Measurements from ENCODE around the gene NDUFS5. TPM values are rescaled to one million over a fixed set of nuclear protein-coding genes. Genes with fewer than 3 reads are reported as not detected.

Gene NDUFS5
- total RNA-seq, 1 experiment from 2014 or later, result 316 TPM

DNA sequence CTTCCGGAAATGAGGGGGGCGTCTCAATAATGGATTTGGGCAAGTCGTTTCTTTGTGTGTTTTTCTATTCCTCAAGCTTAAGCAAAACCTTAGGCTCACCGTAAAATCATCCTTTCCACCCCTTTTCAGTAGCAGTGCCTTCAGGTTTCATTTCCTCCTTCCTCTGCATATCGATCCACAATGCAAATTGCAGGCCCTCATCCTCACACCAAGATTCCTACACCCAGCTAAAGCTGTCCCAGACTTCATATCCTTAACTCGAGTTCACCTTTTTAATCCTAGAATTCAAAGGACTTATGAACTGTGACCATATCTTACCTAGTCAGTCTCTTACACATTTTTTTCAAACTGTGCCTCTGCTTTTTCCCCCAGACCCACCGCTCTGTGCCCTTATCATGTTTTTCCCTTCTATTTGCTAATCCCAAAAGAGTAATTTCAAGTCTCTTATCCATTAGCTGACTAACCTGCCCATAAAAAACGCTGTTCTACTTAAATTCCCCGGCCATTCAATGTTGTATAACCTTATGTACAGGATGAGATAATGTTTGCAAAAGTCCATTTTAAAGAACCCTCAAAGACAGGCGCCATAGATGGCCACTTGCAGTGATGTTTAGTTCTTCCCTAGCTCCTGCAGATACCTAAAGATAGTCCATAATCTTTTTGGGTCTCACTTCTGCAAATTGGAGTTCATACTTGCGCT lies 33.6 kb upstream of the NDUFS5 start:
- in situ Hi-C loops (cut with HindIII; ENCODE audit: low pct_unique_long_range_greater_than_20kb, low sequenced_read_pairs), result no loop called here
- H3K4me1 ChIP-seq (ENCODE audit: control insufficient read depth, insufficient read depth, low read length), result peaks cover 19% of the 10 kb centered on the region
- H3K4me3 ChIP-seq (ENCODE audit: low read depth in 2 of 2, low read length in 2 of 2), result peak overlapping the region; percentile 74 to 86
- peaks cover 7% of the 10 kb centered on the region for H3K36me3 ChIP-seq (ENCODE audit: control insufficient read depth, insufficient read depth, low read length)
- no peaks in the 10 kb centered on the region for H3K27me3 ChIP-seq (ENCODE audit: control insufficient read depth, insufficient read depth, low read length)
- no peak for ATAC-seq
- H3K27ac ChIP-seq (ENCODE audit: low read length), result peak overlapping the region; percentile 83
- no peak for TF ChIP-seq SIN3A (IDR thresholded peaks at IDR 0.05; ENCODE audit: borderline replicate concordance, insufficient read depth, low read depth, low read length)
- no peak for TF ChIP-seq POLR2AphosphoS5 (IDR thresholded peaks at IDR 0.05; ENCODE audit: low read depth, low read length)
- TF ChIP-seq, protein P1, sequence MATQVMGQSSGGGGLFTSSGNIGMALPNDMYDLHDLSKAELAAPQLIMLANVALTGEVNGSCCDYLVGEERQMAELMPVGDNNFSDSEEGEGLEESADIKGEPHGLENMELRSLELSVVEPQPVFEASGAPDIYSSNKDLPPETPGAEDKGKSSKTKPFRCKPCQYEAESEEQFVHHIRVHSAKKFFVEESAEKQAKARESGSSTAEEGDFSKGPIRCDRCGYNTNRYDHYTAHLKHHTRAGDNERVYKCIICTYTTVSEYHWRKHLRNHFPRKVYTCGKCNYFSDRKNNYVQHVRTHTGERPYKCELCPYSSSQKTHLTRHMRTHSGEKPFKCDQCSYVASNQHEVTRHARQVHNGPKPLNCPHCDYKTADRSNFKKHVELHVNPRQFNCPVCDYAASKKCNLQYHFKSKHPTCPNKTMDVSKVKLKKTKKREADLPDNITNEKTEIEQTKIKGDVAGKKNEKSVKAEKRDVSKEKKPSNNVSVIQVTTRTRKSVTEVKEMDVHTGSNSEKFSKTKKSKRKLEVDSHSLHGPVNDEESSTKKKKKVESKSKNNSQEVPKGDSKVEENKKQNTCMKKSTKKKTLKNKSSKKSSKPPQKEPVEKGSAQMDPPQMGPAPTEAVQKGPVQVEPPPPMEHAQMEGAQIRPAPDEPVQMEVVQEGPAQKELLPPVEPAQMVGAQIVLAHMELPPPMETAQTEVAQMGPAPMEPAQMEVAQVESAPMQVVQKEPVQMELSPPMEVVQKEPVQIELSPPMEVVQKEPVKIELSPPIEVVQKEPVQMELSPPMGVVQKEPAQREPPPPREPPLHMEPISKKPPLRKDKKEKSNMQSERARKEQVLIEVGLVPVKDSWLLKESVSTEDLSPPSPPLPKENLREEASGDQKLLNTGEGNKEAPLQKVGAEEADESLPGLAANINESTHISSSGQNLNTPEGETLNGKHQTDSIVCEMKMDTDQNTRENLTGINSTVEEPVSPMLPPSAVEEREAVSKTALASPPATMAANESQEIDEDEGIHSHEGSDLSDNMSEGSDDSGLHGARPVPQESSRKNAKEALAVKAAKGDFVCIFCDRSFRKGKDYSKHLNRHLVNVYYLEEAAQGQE (IDR thresholded peaks at IDR 0.05; ENCODE audit: insufficient read depth in 1 of 2, low read depth in 2 of 2, low read length in 1 of 2), result no peak
- TF ChIP-seq, protein P2, sequence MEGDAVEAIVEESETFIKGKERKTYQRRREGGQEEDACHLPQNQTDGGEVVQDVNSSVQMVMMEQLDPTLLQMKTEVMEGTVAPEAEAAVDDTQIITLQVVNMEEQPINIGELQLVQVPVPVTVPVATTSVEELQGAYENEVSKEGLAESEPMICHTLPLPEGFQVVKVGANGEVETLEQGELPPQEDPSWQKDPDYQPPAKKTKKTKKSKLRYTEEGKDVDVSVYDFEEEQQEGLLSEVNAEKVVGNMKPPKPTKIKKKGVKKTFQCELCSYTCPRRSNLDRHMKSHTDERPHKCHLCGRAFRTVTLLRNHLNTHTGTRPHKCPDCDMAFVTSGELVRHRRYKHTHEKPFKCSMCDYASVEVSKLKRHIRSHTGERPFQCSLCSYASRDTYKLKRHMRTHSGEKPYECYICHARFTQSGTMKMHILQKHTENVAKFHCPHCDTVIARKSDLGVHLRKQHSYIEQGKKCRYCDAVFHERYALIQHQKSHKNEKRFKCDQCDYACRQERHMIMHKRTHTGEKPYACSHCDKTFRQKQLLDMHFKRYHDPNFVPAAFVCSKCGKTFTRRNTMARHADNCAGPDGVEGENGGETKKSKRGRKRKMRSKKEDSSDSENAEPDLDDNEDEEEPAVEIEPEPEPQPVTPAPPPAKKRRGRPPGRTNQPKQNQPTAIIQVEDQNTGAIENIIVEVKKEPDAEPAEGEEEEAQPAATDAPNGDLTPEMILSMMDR (IDR thresholded peaks at IDR 0.05), result no peak
- TF ChIP-seq TCF7L2 (IDR thresholded peaks at IDR 0.05; ENCODE audit: low read depth, low read length), result no peak
- H3K9me3 ChIP-seq (ENCODE audit: control insufficient read depth, insufficient read depth, low read depth, low read length), result no peaks in the 10 kb centered on the region
- ChIA-PET CTCF (no interaction called here), POLR2A (interaction anchor here (0.6 kb wide), 1 partner anchor 10 kb away, joined by 4 read pairs; no protein-coding TSS in a partner anchor)
- intact Hi-C loops (cut with micrococcal nuclease; ENCODE audit: unreplicated experiment), result no loop called here
- BruUV-seq (replicated peaks), result TSS peak; percentile 83
- no peak for DNase-seq (ENCODE audit: low read depth, low spot score)

DNA sequence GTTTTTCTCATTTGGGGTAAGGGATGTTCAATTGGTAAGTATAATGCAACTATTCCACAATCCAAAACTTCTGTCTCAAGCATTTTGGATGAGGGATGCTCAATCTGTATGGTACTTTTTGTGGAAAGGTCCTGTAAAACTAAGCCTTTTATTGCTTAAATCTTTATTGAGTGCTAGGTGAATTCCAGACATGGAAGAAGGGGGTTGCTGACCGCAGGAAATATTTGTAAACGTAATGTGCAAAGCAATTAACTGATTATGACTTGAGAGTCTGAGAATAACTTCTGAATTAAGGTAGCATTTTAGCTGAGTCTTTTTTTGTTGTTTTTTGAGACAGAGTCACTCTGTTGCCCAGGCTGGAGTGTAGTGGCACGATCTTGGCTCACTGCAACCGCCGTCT lies 32.0 kb upstream of the NDUFS5 start:
- ChIA-PET CTCF (no interaction called here), POLR2A (no interaction called here)
- no TSS peak for BruUV-seq (replicated peaks)
- in situ Hi-C loops (cut with HindIII; ENCODE audit: low pct_unique_long_range_greater_than_20kb, low sequenced_read_pairs), result no loop called here
- Histone ChIP-seq H3K27me3 (ENCODE audit: control insufficient read depth, insufficient read depth, low read length) (no peaks in the 10 kb centered on the region), H3K27ac (ENCODE audit: low read length) (no peak overlapping the region), H3K9me3 (ENCODE audit: control insufficient read depth, insufficient read depth, low read depth, low read length) (no peaks in the 10 kb centered on the region), H3K36me3 (ENCODE audit: control insufficient read depth, insufficient read depth, low read length) (peaks cover 21% of the 10 kb centered on the region), H3K4me1 (ENCODE audit: control insufficient read depth, insufficient read depth, low read length) (peaks cover 21% of the 10 kb centered on the region), H3K4me3 (ENCODE audit: low read depth in 2 of 2, low read length in 2 of 2) (no peak overlapping the region)
- intact Hi-C loops (cut with micrococcal nuclease; ENCODE audit: unreplicated experiment), result no loop called here
- no peak for TF ChIP-seq SIN3A (IDR thresholded peaks at IDR 0.05; ENCODE audit: borderline replicate concordance, insufficient read depth, low read depth, low read length)
- TF ChIP-seq TCF7L2 (IDR thresholded peaks at IDR 0.05; ENCODE audit: low read depth, low read length), result no peak
- TF ChIP-seq, protein P2 (IDR thresholded peaks at IDR 0.05), result no peak
- TF ChIP-seq POLR2AphosphoS5 (IDR thresholded peaks at IDR 0.05; ENCODE audit: low read depth, low read length), result no peak
- TF ChIP-seq, protein P1 (IDR thresholded peaks at IDR 0.05; ENCODE audit: insufficient read depth in 1 of 2, low read depth in 2 of 2, low read length in 1 of 2), result no peak
- ATAC-seq, result no peak
- DNase-seq (ENCODE audit: low read depth, low spot score), result no peak

All from Panc1 (cell line).